ENCODE measurements around the gene ERICH6.
"Not testable (repeated sequence)": the region's sequence is repeated elsewhere in the genome, so short reads cannot be mapped to it uniquely, and the experiment has no call there.

ERICH6 gene

GRCh38 chr3:150681057-150681456 lies 22.7 kb downstream of the ERICH6 start:
- DNase-seq (ENCODE audit: low spot score) = no peak

GRCh38 chr3:150680562-150680961 lies 23.2 kb downstream of the ERICH6 start:
- no peak for DNase-seq (ENCODE audit: low spot score)

GRCh38 chr3:150675587-150675986 lies 28.1 kb downstream of the ERICH6 start:
- no peak for DNase-seq (ENCODE audit: low spot score)

- DNase-seq (ENCODE audit: low spot score) = peak; percentile 85
Observed at GRCh38 chr3:150673966-150674365, 29.8 kb downstream of the ERICH6 start.

GRCh38 chr3:150666167-150666566 lies 37.6 kb downstream of the ERICH6 start:
- DNase-seq (ENCODE audit: low spot score) = no peak

GRCh38 chr3:150663461-150663860 lies 40.3 kb downstream of the ERICH6 start:
- no peak for DNase-seq (ENCODE audit: low spot score)

GRCh38 chr3:150662410-150663200 lies 41.1 kb downstream of the ERICH6 start:
- DNase-seq (ENCODE audit: low spot score) = no peak

GRCh38 chr3:150656316-150656715 lies 47.4 kb downstream of the ERICH6 start:
- no peak for DNase-seq (ENCODE audit: low spot score)

GRCh38 chr3:150653110-150653561 lies 50.6 kb downstream of the ERICH6 start:
- DNase-seq (ENCODE audit: low spot score) = peak; percentile 96

GRCh38 chr3:150640256-150640655 lies 63.5 kb downstream of the ERICH6 start:
- DNase-seq (ENCODE audit: low spot score) = no peak

- no peak for DNase-seq (ENCODE audit: low spot score)
Observed at GRCh38 chr3:150639262-150639661, 64.5 kb downstream of the ERICH6 start.

- DNase-seq (ENCODE audit: low spot score) = no peak
Observed at GRCh38 chr3:150636258-150636657, 67.5 kb downstream of the ERICH6 start.

- DNase-seq (ENCODE audit: low spot score) = no peak
Observed at GRCh38 chr3:150635526-150635925, 68.2 kb downstream of the ERICH6 start.

- no peak for DNase-seq (ENCODE audit: low spot score)
Observed at GRCh38 chr3:150635076-150635475, 68.6 kb downstream of the ERICH6 start.

GRCh38 chr3:150631515-150632221 lies 72.1 kb downstream of the ERICH6 start:
- DNase-seq (ENCODE audit: low spot score) = no peak

GRCh38 chr3:150627557-150627956 lies 76.2 kb downstream of the ERICH6 start:
- no peak for DNase-seq (ENCODE audit: low spot score)

- DNase-seq (ENCODE audit: low spot score) = no peak
Observed at GRCh38 chr3:150626148-150626930, 77.4 kb downstream of the ERICH6 start.

- DNase-seq (ENCODE audit: low spot score) = no peak
Observed at GRCh38 chr3:150623945-150624344, 79.8 kb downstream of the ERICH6 start.

GRCh38 chr3:150622955-150623354 lies 80.8 kb downstream of the ERICH6 start:
- DNase-seq (ENCODE audit: low spot score) = not testable (repeated sequence)

- no peak for DNase-seq (ENCODE audit: low spot score)
Observed at GRCh38 chr3:150620002-150620689, 83.6 kb downstream of the ERICH6 start.

- DNase-seq (ENCODE audit: low spot score) = no peak
Observed at GRCh38 chr3:150613709-150614480, 89.8 kb downstream of the ERICH6 start.

Measured in kidney tubule cell (primary cell).